Kidney (tissue), 14 donors: ENCODE results near the gene STK32A. TPM values are rescaled to one million over a fixed set of nuclear protein-coding genes. Genes with fewer than 3 reads are reported as not detected.

Experiments
- DNase-seq, 5 donors: peaks; one replicate each; pipeline ENCODE4 v3.0.0-alpha.2; 2013 to 2020
- FAIRE-seq: peaks from 2 replicates; lab custom pipeline; 2012; peaks lifted over from hg19 to GRCh38; lab: Jason Lieb, UNC
- H3K27ac ChIP-seq, 2 donors: one replicate each; pipeline ENCODE4 v1.7.0; 2013; ENCODE audit warnings: low read depth in 2 of 2, low read length in 2 of 2, inconsistent platforms in 1 of 2
- H3K27me3 ChIP-seq: one replicate; pipeline ENCODE4 v1.7.1; 2013; ENCODE audit warnings: low read length, inconsistent platforms; ENCODE audit not compliant: control insufficient read depth, insufficient read depth
- H3K36me3 ChIP-seq, 3 donors: one replicate each; pipeline versions ENCODE4 v1.7.0 to v1.7.1; 2013; ENCODE audit warnings: low read length in 3 of 3, control low read depth in 1 of 3, inconsistent platforms in 1 of 3; ENCODE audit not compliant: insufficient read depth in 3 of 3, control insufficient read depth in 2 of 3
- H3K4me1 ChIP-seq, 3 donors: one replicate each; pipeline versions ENCODE4 v1.7.0 to v1.7.1; 2013; ENCODE audit warnings: low read length in 3 of 3, inconsistent platforms in 1 of 3, low read depth in 1 of 3; ENCODE audit not compliant: control insufficient read depth in 2 of 3, insufficient read depth in 2 of 3
- H3K4me3 ChIP-seq, 3 donors: one replicate each; pipeline versions ENCODE4 v1.7.0 to v1.8.1; 2013; ENCODE audit warnings: low read length in 3 of 3, control low read depth in 1 of 3, inconsistent platforms in 1 of 3
- H3K9ac ChIP-seq, 3 donors: one replicate each; pipeline versions ENCODE4 v1.7.0 to v1.7.1; 2013; ENCODE audit warnings: low read length in 3 of 3, control low read depth in 1 of 3, inconsistent platforms in 1 of 3
- H3K9me3 ChIP-seq, 3 donors: one replicate each; pipeline versions ENCODE4 v1.7.0 to v1.7.1; 2013; ENCODE audit warnings: low read length in 3 of 3, control low read depth in 1 of 3, inconsistent platforms in 1 of 3; ENCODE audit not compliant: control insufficient read depth in 2 of 3, insufficient read depth in 1 of 3
- CTCF ChIP-seq: IDR thresholded peaks from 3 replicates; pipeline ENCODE4 v1.5.1; 2012; ENCODE audit warnings: mild to moderate bottlenecking, moderate library complexity, borderline replicate concordance; ENCODE audit not compliant: insufficient read depth; ENCODE audit errors: extremely low read depth
- intact Hi-C: fragments of 100-400 bp; cut with DNase I; formaldehyde crosslinking; loops from one replicate; pipeline ENCODE4 v1.11.1; 2022
- polyA plus RNA-seq: library from polyadenylated mRNA; stranded (reverse); fragments of 350-450 nt; fragmentation: Illumina TruSeq; extraction: RNeasy Lipid Tissue Mini Kit (QIAGEN cat#74804); gene quantifications from one replicate; pipeline ENCODE4 v1.2.3, GENCODE V29; 2014; ENCODE audit warnings: low read depth, low replicate concordance; ENCODE audit not compliant: insufficient read depth
- total RNA-seq: library from RNA; stranded (reverse); fragmentation: NEBNext Ultra II Directional; extraction: Animal tissue kit (Norgen Biotek cat#: 25700); gene quantifications from one replicate; pipeline ENCODE4 v1.2.1, GENCODE V29; 2021
- donor health status: control.
- donor health status: control.
- donor health status: control.
- donor health status: control.
- donor health status: control.
- donor health status: DM: yes; HTN: yes; CAD: no.
- donor health status: Normal renal cell carcinoma (clear cell type).

Gene STK32A
- total and polyA plus RNA-seq, 2 donors from 2014 or later = 7.8 to 8.6 TPM

GRCh38 chr5:147245381-147246165 lies 10.7 kb downstream of the STK32A start:
- Histone ChIP-seq H3K4me1 (no peaks in the 10 kb centered on the region), H3K36me3 (no peaks in the 10 kb centered on the region), H3K9me3 (no peaks in the 10 kb centered on the region), H3K27ac (no peak overlapping the region), H3K9ac (no peak overlapping the region), H3K27me3 (no peaks in the 10 kb centered on the region), H3K4me3 (no peak overlapping the region)
- no peak for FAIRE-seq
- no peak for TF ChIP-seq CTCF
- intact Hi-C loops = no loop called here
- DNase-seq = no peak

GRCh38 chr5:147248561-147248960 lies 13.7 kb downstream of the STK32A start:
- Histone ChIP-seq H3K4me1 (no peaks in the 10 kb centered on the region), H3K9me3 (no peaks in the 10 kb centered on the region), H3K27me3 (no peaks in the 10 kb centered on the region), H3K27ac (no peak overlapping the region), H3K36me3 (no peaks in the 10 kb centered on the region), H3K9ac (no peak overlapping the region), H3K4me3 (no peak overlapping the region)
- intact Hi-C loops = no loop called here
- TF ChIP-seq CTCF = no peak
- no peak for FAIRE-seq
- DNase-seq = no peak

- H3K9ac ChIP-seq = no peak overlapping the region
- TF ChIP-seq CTCF = no peak
- intact Hi-C loops = no loop called here
- DNase-seq (no peak), FAIRE-seq (no peak)
- H3K27ac ChIP-seq = no peak overlapping the region
- H3K27me3 ChIP-seq = no peaks in the 10 kb centered on the region
- no peaks in the 10 kb centered on the region for H3K4me1 ChIP-seq
- no peaks in the 10 kb centered on the region for H3K9me3 ChIP-seq
- no peak overlapping the region for H3K4me3 ChIP-seq
- no peaks in the 10 kb centered on the region for H3K36me3 ChIP-seq
Measured at GRCh38 chr5:147259837-147260236, 25.0 kb downstream of the STK32A start.
